T-helper 2 cell treated with Interferon-gamma antibody and Interleukin-4, amounts not matched to agents 100 ng/mL and 5 ng/mL, for 36 hours (primary cell): Measurements from ENCODE around the gene EVL. TPM values are rescaled to one million over a fixed set of nuclear protein-coding genes. Genes with fewer than 3 reads are reported as not detected.
"Not testable (repeated sequence)": the region's sequence is repeated elsewhere in the genome, so short reads cannot be mapped to it uniquely, and the experiment has no call there.

Experiments used
- intact Hi-C: fragments of 100-400 bp; cut with micrococcal nuclease; formaldehyde crosslinking; loops from one replicate; pipeline ENCODE4 v1.15.1; 2023
- total RNA-seq: library from RNA; stranded (reverse); gene quantifications from 2 replicates; pipeline ENCODE4 v1.2.3, GENCODE V29; 2022

EVL gene
- total RNA-seq, 1 donor from 2014 or later, result 966 TPM

DNA sequence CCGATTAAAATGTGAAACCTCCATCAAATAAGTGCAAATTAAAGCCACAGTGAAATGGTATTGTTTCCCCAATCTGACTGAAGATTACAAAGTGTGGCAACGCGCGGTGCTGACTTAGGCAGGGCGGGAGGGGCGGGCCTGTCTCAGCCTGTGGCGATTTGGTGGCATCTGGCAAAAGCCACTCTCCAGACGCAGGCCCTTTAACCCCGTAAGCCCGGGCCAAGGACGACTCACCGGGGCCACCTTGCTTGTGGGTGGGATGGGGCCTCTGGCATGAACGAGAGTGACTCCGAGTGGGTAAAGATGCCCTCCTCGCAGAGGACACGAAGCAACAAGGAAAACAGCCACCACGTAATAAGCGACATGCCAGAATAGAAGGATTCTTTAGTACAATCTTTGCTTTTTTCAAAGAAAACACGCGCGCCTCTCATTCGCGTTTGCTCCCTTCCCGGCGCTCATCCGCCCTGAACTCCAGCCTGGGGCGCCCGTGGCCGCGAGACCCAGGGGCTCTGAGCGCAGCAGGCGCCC is 93.4 kb downstream of the EVL start:
- intact Hi-C loops, result no loop called here

DNA sequence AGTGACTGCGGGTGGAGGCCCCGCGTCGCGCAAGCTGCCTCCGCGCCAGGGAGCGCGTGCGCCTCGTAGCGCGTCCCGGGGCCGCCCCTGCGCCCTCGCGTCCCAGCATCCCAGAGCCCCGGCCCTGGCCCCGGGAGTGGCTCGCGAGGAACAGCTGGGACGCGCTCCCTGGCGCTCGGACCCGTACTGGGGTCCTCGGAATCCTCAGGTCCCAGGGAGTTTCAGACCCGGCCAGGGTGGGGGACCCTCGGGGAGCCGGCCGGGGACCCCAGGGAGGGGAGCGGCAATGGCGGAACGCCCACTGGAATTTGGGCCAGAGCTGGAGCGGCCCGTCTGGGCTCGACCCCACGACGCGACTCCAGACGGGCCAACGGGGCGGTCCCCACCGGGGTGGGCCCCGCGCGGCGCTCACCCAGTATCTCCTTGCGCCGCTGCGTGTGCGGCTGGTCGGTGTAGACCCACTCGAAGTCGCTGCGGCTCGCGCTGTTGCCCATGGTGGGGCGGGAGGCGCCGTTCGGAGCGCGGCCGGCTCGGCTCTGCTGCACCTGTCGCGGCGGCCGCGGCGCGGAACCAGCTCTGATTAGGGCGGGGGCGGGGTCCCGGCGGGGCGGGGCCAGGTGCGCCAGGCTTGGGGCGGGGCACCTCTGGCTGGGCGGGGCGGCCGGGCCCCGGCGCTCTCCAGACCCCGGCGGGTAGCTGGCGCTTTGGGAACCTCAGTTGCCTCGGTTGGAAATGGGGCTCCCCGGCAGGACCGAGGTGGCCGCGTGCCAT is 94.1 kb downstream of the EVL start, which contains the start of gene DEGS2:
TSS of gene DEGS2 (minus strand) at position 552 of the 771 bp plus-strand sequence. CDS start at position 494, 58 bp downstream.
- intact Hi-C loops, result no loop called here

DNA sequence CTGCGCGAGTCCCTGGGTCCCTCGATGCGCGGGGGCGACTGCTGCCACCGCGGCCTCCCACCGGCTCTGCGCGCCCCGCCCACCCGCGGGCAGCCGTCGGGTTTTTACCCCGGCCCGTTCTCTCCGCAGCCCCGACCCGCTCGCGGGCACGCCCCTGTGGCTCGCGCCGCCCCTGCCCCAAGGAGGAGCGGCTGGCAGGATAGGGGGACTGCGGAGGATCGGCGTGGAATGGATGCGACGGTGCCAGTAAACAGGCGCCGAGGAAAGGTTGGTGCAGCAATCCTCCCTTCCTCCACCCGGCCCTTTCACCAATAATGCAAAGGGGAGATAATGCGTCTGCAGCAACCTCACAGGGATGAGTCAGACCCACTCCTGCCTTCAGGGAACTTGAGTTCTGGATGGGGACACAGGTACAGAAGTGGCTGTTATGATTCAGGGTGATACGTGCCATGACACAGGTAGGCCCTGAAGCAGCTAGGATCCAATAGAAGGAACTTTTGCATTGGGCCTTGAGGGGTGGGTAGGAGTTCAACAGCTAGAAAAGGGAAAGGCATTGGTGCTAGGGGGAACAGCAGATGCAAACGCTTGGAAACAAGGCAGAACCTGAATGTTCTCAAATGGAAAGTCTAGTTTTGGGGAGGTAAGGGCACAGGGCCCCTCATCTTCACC is 94.8 kb downstream of the EVL start:
- intact Hi-C loops, result no loop called here

- intact Hi-C loops, result no loop called here
Measured at GRCh38 chr14:100160534-100160916, 95.3 kb downstream of the EVL start.

DNA sequence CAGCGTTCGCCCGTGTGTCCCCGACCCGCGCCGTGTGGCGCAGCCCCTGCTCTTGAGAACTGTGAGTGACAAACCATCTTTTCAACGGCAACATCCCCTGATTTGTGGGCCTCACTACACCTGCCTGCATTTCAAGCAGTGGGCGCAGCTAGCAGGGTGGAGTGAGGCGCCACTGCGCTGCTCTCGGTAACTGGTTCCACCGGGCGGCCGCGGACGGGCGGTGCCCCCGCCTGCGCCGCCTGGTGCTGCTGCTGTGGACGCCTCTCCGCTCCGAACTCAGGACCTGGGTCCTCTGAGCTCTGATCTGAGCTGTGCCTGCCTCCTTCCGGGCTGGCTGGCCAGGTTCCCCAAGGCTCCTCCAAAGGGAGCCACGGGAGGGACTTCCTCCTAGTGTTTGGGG is 100.2 kb downstream of the EVL start:
- intact Hi-C loops, result no loop called here

DNA sequence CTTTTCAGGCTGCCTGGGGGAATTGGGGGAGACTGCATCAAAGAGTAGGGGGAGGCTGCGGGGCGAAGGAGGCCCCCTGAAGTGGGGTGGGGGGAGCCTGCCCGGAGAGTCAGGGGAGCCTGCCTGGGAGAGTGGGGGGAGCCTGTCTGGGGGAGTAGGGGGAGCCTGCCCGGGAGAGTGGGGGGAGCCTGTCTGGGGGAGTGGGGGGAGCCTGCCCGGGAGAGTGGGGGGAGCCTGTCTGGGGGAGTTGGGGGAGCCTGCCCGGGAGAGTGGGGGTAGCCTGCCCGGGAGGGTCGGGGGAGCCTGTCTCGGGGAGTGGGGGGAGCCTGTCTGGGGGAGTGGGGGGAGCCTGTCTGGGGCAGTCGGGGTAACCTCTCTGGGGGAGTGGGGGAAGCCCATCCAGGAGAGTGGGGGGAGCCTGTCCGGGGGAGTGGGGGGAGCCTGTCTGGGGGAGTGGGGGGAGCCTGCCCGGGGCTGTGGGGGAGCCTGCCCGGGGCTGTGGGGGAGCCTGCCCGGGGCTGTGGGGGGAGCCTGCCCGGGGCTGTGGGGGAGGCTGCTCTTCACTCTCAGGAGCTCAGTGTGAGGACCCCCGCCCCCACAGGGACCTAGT is 100.7 kb downstream of the EVL start:
- intact Hi-C loops, result no loop called here

DNA sequence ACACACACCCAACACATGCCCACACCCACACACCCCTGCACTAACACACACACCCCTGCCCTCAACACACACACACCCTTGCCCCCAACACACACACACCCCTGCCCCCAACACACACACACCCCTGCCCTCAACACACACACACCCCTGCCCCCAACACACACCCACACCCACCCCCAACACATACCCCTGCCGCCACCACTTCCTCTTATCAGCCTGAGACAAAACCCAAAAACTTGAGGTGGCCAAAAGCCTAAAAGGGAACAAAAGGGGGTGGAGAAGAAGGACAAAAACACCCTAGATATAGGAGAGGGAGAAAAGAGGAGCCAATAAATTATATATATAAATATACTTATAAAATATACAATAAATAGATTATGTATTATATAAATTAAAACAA is 103.3 kb downstream of the EVL start:
- intact Hi-C loops, result no loop called here

DNA sequence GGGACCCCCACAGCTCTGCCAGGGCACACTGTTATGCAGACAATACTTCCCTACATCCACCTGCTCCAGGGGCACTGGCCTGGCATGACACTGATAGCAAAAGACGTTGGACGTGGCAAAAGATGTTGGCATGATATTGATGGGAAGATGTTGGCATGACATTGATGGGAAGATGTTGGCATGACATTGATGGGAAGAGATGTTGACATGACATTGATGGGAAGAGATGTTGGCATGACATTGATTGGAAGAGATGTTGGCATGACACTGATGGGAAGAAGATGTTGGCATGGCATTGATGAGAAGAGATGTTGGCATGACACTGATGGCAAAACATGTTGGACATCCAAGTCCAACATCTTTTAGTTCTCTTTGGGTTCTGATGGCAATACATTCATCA is 105.7 kb downstream of the EVL start:
- intact Hi-C loops, result no loop called here

- intact Hi-C loops, result no loop called here
Measured at GRCh38 chr14:100172811-100173210, 107.6 kb downstream of the EVL start.

DNA sequence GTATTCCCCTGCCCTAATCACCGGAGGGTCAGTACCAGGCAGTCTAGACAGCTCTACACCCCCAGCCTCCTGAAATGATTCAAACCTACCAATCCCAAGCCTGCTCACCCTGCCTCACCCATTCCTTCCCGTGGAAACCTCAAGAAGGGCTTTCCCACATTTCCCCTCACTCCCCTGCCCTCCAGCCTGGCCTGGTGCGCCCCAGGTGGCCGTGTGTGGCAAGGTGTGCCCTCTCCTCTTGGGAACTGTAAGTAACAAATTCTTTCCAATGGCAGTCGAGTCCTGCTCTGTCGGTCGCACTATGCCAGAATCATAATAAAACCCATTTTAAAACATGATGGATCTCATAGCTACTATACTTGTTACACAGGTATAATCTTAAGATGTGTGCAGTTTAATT is 108.1 kb downstream of the EVL start:
- intact Hi-C loops, result no loop called here

- intact Hi-C loops, result no loop called here
Measured at GRCh38 chr14:100176811-100177327, 111.6 kb downstream of the EVL start.

GRCh38 chr14:100178691-100179090 is 113.5 kb downstream of the EVL start:
- intact Hi-C loops, result no loop called here

GRCh38 chr14:100180671-100181070 is 115.4 kb downstream of the EVL start:
- intact Hi-C loops, result not testable (repeated sequence)

GRCh38 chr14:100181876-100182551 is 116.8 kb downstream of the EVL start:
- intact Hi-C loops, result not testable (repeated sequence)

- intact Hi-C loops, result no loop called here
Measured at GRCh38 chr14:100187247-100187833, 122.1 kb downstream of the EVL start.

DNA sequence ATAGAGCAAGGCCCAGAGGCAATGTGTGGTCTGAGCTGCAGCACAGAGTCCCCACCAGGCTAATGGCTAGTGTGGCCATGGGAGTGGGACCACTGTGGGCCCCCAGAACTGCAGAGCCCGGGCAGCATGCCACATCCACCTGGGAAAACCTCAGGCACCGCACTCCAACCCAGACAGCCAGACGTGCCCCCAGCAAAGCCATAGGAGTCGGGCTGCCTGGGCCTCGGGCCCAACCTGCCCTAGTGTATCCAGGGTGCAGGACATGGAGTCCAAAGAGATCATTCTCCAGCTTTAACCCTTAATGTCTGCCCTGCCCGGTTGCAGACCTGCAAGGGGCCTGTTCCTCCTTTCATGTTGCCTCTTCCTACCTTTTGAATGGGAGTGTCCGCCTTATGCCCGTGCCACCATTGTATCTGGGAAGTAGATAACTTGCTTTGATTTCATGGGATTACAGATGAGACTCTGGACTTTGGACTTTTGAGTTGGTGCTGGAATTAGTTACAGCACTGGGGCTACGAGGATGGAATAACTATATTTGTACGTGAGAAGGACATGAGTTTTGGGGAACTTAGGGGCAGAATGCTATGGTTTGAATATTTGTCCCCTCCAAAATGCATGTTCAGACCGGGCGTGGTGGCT is 123.3 kb downstream of the EVL start:
- intact Hi-C loops, result no loop called here

DNA sequence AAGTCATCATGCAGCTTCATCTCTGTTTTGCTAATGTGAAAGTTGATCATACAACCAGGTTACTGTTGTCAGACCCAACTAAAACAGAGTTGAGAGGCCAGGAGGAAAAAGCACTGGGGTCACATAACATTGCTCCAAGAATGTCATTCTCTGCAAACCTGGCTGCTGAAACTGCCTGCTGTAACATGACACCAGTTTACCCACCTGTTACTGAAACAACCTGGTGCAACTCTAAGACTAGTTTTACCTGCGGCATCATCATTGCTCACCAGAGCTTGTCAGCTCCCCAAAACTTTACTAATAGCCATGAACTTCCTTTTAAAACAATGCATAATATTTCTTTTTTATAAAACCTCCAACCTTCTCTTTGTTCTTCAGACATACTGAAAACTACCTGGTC is 124.9 kb downstream of the EVL start:
- intact Hi-C loops, result no loop called here

DNA sequence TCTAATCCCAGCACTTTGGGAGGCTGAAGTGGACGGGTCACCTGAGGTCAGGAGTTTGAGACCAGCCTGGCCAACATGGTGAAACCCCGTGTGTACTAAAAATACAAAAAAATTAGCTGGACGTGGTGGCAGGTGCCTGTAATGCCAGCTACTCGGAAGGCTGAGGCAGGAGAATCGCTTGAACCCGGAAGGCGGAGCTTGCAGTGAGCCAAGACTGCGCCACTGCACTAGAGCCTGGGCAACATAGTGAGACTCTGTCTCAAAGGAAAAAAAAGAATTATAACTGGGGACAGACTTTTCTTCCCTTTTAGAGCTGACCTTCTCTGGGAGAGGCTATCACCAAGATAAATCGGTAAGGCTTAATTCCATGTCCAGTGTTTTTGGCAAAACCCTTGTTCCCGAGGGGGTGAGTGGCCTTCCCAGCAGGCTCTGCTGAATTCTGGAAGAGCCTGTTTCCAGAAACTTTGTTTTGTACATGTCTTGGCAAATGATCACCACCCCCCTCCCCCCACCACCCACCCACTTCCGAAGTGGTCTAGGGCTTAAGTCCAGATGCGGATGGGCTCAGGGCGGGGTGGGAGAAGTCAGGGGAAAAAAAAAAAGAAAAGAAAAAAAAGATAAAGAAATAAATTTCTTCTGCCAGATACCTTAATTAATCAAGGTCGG is 126.5 kb downstream of the EVL start:
- intact Hi-C loops, result loop anchor here (2.0 kb wide), 3 partner anchors 123 to 185 kb away; partner anchors contain the start of gene WDR25

DNA sequence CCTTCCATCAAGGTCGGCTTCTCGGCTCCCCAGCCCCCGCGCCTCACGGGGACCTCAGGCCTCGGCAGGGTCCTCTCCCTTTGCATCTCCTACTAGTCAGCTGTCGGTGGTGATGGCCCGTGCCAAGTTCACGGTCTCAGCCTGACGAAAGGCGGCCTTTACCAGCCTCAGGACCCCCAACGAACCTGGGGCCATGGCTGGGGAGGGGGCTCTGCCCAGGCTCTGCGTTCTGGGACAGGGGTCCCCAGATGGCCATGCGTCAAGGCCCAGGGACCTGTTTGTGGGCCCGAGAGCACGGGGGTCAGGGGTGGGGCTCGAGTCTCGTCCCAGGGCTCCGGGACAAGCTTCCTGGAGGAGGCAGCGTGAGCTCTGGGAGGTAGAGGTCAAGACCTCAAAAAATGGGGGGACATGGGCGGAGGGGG is 127.0 kb downstream of the EVL start:
- intact Hi-C loops, result loop anchor here (2.0 kb wide), 3 partner anchors 123 to 185 kb away; partner anchors contain the start of gene WDR25
